RCC 7860 (cell line): ENCODE data around the gene LRPAP1.

Experiments
- DNase-seq: peaks from one replicate; pipeline ENCODE4 v3.0.0-alpha.2; 2015; ENCODE audit warnings: low spot score
- FAIRE-seq: peaks from 2 replicates; lab custom pipeline; 2012; peaks lifted over from hg19 to GRCh38; lab: Jason Lieb, UNC

The LRPAP1 gene

GRCh38 chr4:3489451-3489962 lies 42.7 kb downstream of the LRPAP1 start:
- no peak for DNase-seq
- FAIRE-seq: no peak

GRCh38 chr4:3488820-3489219 lies 43.4 kb downstream of the LRPAP1 start:
- DNase-seq: no peak
- FAIRE-seq: no peak

DNA sequence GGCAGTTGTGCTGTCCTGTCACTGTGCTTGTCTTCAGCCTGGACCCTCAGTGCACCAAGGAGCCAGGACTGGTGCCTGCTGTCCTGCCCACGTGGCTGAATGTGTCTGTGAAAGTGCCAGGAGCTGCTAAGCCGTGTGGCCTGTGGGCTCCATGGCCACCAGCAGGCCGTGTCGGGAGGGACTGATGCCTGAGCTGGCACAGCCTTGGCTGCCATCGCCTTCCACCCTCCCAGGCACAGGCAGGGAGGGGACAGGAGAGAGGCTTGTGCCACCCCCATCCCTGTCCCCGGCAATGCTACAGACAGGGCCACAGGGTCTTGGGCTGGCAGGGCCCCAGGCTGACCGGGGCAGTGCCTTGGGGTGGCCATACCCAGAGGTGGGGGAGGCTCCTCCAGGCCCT lies 44.4 kb downstream of the LRPAP1 start:
- FAIRE-seq (no peak), DNase-seq (no peak)

DNA sequence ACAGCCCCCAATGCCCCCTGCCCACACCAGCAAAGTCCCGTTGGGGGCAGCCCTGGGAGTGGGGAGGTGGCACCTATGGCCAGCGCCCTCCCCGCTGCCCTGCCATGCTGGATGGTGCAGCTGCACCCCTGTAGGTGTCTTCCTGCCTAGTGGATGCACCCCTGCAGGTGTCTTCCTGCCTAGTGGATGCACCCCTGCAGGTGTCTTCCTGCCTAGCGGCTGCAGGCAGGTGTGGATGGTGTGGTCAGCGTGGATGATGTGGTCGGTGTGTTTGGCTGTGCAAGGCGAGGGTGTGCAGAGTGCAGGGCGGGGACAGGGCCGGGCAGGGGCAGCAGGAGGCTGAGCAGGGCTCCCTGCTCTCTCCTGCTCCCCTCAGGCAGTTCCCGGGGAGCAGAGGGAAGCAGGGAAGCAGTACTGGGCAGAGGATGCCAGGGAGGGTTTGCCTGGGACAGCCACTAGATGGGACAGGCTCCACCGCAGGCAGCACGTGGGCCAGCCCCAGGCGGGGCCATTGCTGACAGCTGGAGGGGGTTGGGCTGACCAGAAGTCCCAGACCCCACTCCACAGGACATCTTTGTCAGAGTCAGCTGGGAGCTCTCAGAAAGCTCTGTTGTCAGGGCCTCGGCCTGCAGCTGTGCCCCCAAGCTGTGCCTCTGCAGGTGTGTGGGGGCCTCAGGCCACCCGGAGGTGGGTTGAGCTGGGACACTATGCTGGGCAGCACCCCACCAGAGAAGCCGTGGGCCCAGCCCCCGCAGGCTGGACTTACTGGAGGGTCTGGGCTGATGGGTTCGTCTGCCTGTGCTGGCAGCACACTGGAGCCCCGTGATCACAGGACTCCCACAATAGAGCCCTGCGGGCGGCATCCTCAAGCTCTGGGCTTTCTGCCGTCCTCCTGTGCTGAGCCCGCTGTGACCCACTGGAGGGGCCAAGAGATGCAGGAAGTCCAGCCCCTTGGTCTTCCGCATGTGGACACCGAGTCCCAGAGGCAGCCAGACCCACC lies 45.4 kb downstream of the LRPAP1 start:
- no peak for DNase-seq
- FAIRE-seq: no peak

- no peak for DNase-seq
- no peak for FAIRE-seq
Measured at GRCh38 chr4:3485886-3486540, 46.2 kb downstream of the LRPAP1 start.

DNA sequence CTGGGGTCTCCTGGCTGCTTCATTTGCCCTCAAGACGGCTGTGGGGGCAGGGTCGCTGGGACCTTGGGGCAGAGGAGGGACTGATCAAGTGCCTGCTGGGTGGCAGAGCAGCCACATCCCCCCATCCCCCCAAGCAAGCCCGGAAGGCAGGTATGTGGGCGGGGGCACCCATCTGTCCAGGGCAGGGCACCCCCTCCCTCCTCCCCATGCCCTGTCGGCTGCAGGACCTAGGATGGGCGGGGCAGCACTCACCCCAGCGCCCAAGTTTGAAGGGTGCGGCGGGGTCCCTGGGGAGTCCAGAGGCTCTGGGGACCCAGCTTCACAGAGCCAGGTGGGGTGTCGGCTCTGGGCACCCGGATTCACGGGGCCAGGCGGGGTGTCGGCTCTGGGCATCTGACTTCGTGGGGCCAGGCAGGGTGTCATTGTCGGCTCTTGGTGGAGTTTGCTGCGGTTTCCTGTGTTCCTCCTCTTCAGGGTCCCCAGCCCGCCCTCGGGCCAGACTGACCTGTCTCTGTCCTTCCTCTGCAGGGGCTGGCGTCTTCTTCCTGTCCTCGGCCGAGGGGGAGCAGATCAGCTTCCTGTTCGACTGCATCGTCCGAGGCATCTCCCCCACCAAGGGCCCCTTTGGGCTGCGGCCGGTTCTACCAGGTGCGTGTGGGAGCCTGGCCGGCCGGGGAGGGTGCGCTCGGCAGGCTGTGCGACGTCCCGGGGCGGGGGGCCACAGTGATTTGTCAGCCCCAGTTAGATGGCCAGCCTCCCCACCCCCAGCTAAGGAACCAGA lies 47.0 kb downstream of the LRPAP1 start:
- no peak for DNase-seq
- FAIRE-seq: no peak

DNA sequence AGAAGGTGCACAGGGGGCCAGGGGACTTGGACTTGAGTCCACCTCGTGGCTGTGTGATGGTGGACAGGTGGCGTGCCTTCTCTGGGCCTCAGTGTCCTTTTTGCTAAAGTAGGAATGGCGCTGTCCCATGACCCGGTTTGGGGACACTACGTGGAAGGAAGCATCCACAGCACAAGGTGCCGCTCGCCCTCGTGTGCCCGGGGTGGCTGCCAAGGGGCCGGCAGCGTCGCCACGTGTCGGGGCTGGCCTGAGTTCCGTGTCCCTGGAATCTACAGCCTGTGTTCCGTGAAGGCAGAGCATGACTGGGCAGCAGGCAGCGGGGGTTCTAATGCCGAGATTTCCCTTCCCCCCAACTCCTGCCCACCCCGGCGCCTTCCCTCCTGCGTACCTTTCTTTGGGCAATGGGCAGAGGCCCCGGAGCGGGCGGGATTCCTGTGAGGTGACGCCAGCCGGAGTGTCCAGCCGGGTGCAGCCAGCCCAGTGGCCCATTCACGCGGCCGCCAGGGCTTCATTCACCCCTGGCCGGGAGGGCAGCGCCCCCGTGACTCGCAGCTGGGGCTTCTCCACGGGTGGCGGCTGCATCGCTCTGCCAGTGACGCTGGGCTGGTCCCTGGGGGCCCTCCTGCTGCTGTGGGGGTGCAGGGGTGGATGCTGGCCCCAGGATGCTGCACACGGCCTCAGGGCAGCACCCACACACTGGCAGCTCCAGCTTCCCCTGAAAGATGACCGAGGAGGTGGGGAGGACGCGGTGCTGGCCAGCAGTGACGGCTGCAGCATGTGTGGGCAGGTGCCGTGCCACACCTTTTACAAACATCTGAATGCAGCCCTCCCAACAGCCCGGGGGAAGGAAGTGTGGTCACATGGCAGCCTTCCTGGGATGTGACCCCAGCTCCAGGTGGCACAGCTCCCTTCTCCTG lies 47.9 kb downstream of the LRPAP1 start:
- FAIRE-seq: peak; percentile 84

GRCh38 chr4:3483471-3483921 lies 48.7 kb downstream of the LRPAP1 start:
- FAIRE-seq (peak; percentile 86), DNase-seq (peak; percentile 94)

More for the DNA sequence above, 47.9 kb downstream of the LRPAP1 start:
- peak; percentile 96 for DNase-seq

GRCh38 chr4:3482707-3483106 lies 49.5 kb downstream of the LRPAP1 start:
- FAIRE-seq (no peak), DNase-seq (no peak)

DNA sequence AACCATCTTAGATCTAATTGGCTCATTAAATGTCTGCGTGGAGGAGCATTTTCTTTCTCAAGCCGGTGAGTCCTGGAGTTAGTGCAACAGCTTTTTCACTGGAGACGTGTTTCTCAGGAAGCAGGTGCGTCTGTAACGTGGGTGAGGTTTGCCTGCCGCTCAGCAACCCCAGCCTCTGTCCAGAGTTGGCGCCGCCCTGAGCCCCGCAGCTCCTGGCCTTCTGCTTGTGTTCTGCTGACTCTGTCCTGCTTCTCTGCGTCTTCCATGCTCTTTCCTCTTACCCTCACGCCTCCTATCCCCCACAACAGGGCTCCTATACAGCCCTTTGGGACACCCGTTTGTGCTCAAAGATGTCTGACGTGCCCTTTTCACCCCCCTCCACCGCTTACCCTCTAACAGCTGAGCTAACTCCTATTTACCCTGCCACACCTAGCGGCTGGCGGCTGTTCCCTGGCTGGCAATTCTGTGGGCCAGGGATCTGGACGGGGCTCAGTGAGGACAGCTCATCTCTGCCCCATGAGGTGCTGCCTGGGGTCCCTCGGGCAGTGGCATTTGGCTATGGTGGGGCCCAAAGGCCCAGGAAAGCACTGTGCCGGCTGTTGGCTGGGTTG lies 50.3 kb downstream of the LRPAP1 start:
- FAIRE-seq (no peak), DNase-seq (no peak)

DNA sequence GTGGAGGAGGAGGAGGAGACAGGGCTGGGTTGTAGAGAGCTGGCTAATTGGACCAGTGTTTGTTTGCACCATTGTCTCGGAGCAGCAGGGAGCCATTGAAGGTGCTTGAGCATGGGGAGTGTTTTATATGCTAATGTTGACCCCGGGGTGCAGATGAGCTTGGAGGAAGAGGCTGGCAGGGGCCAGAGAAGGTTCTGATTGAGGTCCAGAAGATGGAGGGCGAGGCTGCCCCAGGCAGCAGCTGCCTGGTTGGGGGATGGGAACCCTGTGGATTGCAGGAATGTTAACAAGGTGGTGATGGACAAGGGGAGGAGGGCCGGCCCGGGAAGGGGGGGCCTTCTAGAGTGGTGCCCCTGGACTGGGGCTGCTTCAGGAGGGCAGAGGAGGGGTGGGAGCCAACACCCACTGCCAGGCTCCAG lies 51.1 kb downstream of the LRPAP1 start:
- FAIRE-seq: no peak
- no peak for DNase-seq

DNA sequence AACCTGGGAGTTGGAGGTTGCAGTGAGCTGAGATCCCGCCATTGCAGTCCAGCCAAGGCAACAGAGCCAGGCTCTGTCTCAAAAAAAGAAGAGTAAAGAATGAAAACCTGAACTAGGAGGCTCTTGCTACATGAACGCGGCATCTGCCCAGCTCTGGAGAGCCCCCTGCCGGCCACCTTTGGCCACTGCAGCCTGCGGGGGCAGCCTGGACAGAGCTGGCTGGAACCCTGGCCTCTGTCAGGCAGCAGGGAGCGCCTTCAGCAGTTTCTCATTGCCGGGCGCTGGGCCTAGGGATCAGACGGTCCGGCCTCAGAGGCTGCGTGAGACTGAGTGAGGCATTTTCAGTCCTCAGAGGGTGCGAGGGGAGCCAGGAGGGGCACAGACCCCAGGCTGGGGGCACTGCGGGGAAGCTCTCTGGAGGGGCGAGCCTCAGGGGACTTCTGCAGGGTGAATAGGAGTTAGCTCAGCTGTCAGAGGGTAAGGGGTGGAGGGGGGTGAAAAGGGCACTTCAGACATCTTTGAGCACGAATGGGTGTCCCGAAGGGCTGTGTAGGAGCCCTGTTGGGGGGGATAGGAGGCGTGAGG lies 51.6 kb downstream of the LRPAP1 start:
- FAIRE-seq (peak; percentile 73), DNase-seq (peak; percentile 68)

GRCh38 chr4:3479358-3480101 lies 52.7 kb downstream of the LRPAP1 start:
- no peak for DNase-seq

GRCh38 chr4:3478446-3479357 lies 53.5 kb downstream of the LRPAP1 start:
- FAIRE-seq: no peak

More at GRCh38 chr4:3479358-3480101, 52.7 kb downstream of the LRPAP1 start:
- no peak for FAIRE-seq

GRCh38 chr4:3477750-3478430 lies 54.3 kb downstream of the LRPAP1 start:
- no peak for DNase-seq
- no peak for FAIRE-seq

More at GRCh38 chr4:3478446-3479357, 53.5 kb downstream of the LRPAP1 start:
- no peak for DNase-seq

- DNase-seq (no peak), FAIRE-seq (no peak)
Measured at GRCh38 chr4:3476936-3477749, 55.1 kb downstream of the LRPAP1 start.
